Suppressor macrophage treated with lipopolysaccharide for 4 hours (primary cell): Measurements from ENCODE around the gene DOK4.

Experiments
- DNase-seq: peaks from one replicate; pipeline ENCODE4 v3.0.0-alpha.2; 2020

DOK4 gene

GRCh38 chr16:57518922-57519321, 32.6 kb upstream of the DOK4 start:
- DNase-seq, result no peak

- DNase-seq, result no peak
Measured at GRCh38 chr16:57518520-57518919, 32.2 kb upstream of the DOK4 start.

- DNase-seq, result no peak
Measured at GRCh38 chr16:57517397-57518367, 31.4 kb upstream of the DOK4 start.

GRCh38 chr16:57516773-57517172, 30.5 kb upstream of the DOK4 start:
- DNase-seq, result no peak

- no peak for DNase-seq
Measured at GRCh38 chr16:57516176-57516725, 30.0 kb upstream of the DOK4 start.

GRCh38 chr16:57514791-57515600, 28.7 kb upstream of the DOK4 start:
- no peak for DNase-seq

- no peak for DNase-seq
Measured at GRCh38 chr16:57514371-57514770, 28.1 kb upstream of the DOK4 start.

GRCh38 chr16:57513371-57514102, 27.2 kb upstream of the DOK4 start:
- no peak for DNase-seq

- no peak for DNase-seq
Measured at GRCh38 chr16:57512296-57513001, 26.2 kb upstream of the DOK4 start.

GRCh38 chr16:57510016-57510871, 24.0 kb upstream of the DOK4 start:
- DNase-seq, result no peak

- no peak for DNase-seq
Measured at GRCh38 chr16:57509231-57509923, 23.1 kb upstream of the DOK4 start.

- no peak for DNase-seq
Measured at GRCh38 chr16:57508035-57508425, 21.7 kb upstream of the DOK4 start.

GRCh38 chr16:57507136-57508034, 21.1 kb upstream of the DOK4 start:
- DNase-seq, result no peak

GRCh38 chr16:57505169-57505568, 18.9 kb upstream of the DOK4 start:
- DNase-seq, result no peak

GRCh38 chr16:57504491-57504890, 18.2 kb upstream of the DOK4 start:
- DNase-seq, result no peak

- DNase-seq, result no peak
Measured at GRCh38 chr16:57504001-57504400, 17.7 kb upstream of the DOK4 start.

GRCh38 chr16:57503366-57503765, 17.1 kb upstream of the DOK4 start:
- DNase-seq, result no peak

- no peak for DNase-seq
Measured at GRCh38 chr16:57502048-57502775, 15.9 kb upstream of the DOK4 start.

- DNase-seq, result no peak
Measured at GRCh38 chr16:57501492-57501891, 15.2 kb upstream of the DOK4 start.
